NB4 (cell line): ENCODE data around the gene CHMP2A.

Source experiments
- CTCF ChIP-seq: IDR thresholded peaks from one replicate; pipeline ENCODE4 v1.5.1; 2012; ENCODE audit warnings: low read depth, low read length
- POLR2A ChIP-seq: IDR thresholded peaks from 2 replicates; pipeline ENCODE4 v1.6.1; 2011; ENCODE audit warnings: mild to moderate bottlenecking; ENCODE audit not compliant: insufficient read length; ENCODE audit errors: extremely low read depth

- TF ChIP-seq CTCF: no peak
- no peak for TF ChIP-seq POLR2A
Observed at GRCh38 chr19:58566989-58567388, 12.1 kb upstream of the CHMP2A start.
